ENCODE measurements around the gene GPR153.
A peak's percentile ranks its signal among the peaks of the same experiment; 100 is the strongest.

The GPR153 gene

GRCh38 chr1:6248932-6249738, 11.8 kb downstream of the GPR153 start:
- 8 to 10% methylated on average over 83 to 92 of the region's 96 CpGs for WGBS, 2 experiments (ENCODE audit: insufficient coverage in 2 of 2)
- no peaks in the 10 kb centered on the region for H3K9me3 ChIP-seq (ENCODE audit: control insufficient read depth, low read length)
- no peaks in the 10 kb centered on the region for H3K4me1 ChIP-seq (ENCODE audit: control insufficient read depth, insufficient read depth, low read length, poor library complexity, severe bottlenecking)
- peak overlapping the region; percentile 11 for H3K4me3 ChIP-seq (ENCODE audit: extremely low read depth, insufficient read depth, low read length, poor library complexity, severe bottlenecking)
- no peak overlapping the region for H3K27ac ChIP-seq (ENCODE audit: low read depth, low read length, severe bottlenecking)
- no peaks in the 10 kb centered on the region for H3K36me3 ChIP-seq (ENCODE audit: control insufficient read depth, insufficient read depth, low read length)

GRCh38 chr1:6248161-6248776, 12.6 kb downstream of the GPR153 start:
- no peaks in the 10 kb centered on the region for H3K9me3 ChIP-seq (ENCODE audit: control insufficient read depth, low read length)

GRCh38 chr1:6247651-6248050, 13.2 kb downstream of the GPR153 start:
- no peaks in the 10 kb centered on the region for H3K4me1 ChIP-seq (ENCODE audit: control insufficient read depth, insufficient read depth, low read length, poor library complexity, severe bottlenecking)
- H3K27ac ChIP-seq (ENCODE audit: low read depth, low read length, severe bottlenecking): no peak overlapping the region
- 83 to 86% methylated on average over 5 of the region's 5 CpGs for WGBS, 2 experiments (ENCODE audit: insufficient coverage in 2 of 2)
- no peak overlapping the region for H3K4me3 ChIP-seq (ENCODE audit: extremely low read depth, insufficient read depth, low read length, poor library complexity, severe bottlenecking)
- H3K36me3 ChIP-seq (ENCODE audit: control insufficient read depth, insufficient read depth, low read length): no peaks in the 10 kb centered on the region
- no peaks in the 10 kb centered on the region for H3K9me3 ChIP-seq (ENCODE audit: control insufficient read depth, low read length)

More at GRCh38 chr1:6248161-6248776, 12.6 kb downstream of the GPR153 start:
- WGBS, 2 experiments (ENCODE audit: insufficient coverage in 2 of 2): 89 to 92% methylated on average over 10 to 13 of the region's 14 CpGs
- no peak overlapping the region for H3K27ac ChIP-seq (ENCODE audit: low read depth, low read length, severe bottlenecking)
- no peak overlapping the region for H3K4me3 ChIP-seq (ENCODE audit: extremely low read depth, insufficient read depth, low read length, poor library complexity, severe bottlenecking)
- no peaks in the 10 kb centered on the region for H3K36me3 ChIP-seq (ENCODE audit: control insufficient read depth, insufficient read depth, low read length)
- H3K4me1 ChIP-seq (ENCODE audit: control insufficient read depth, insufficient read depth, low read length, poor library complexity, severe bottlenecking): no peaks in the 10 kb centered on the region

- Histone ChIP-seq H3K36me3 (ENCODE audit: control insufficient read depth, insufficient read depth, low read length) (no peaks in the 10 kb centered on the region), H3K4me3 (ENCODE audit: extremely low read depth, insufficient read depth, low read length, poor library complexity, severe bottlenecking) (no peak overlapping the region), H3K4me1 (ENCODE audit: control insufficient read depth, insufficient read depth, low read length, poor library complexity, severe bottlenecking) (no peaks in the 10 kb centered on the region), H3K9me3 (ENCODE audit: control insufficient read depth, low read length) (no peaks in the 10 kb centered on the region), H3K27ac (ENCODE audit: low read depth, low read length, severe bottlenecking) (no peak overlapping the region)
- 10 to 16% methylated on average over 18 to 24 of the region's 30 CpGs for WGBS, 2 experiments (ENCODE audit: insufficient coverage in 2 of 2)
Measured at GRCh38 chr1:6246497-6247467, 14.1 kb downstream of the GPR153 start.

GRCh38 chr1:6245869-6246496, 14.9 kb downstream of the GPR153 start:
- H3K4me3 ChIP-seq (ENCODE audit: extremely low read depth, insufficient read depth, low read length, poor library complexity, severe bottlenecking): peak overlapping the region; percentile 23
- H3K9me3 ChIP-seq (ENCODE audit: control insufficient read depth, low read length): no peaks in the 10 kb centered on the region

GRCh38 chr1:6245086-6245868, 15.6 kb downstream of the GPR153 start:
- Histone ChIP-seq H3K36me3 (ENCODE audit: control insufficient read depth, insufficient read depth, low read length) (no peaks in the 10 kb centered on the region), H3K4me3 (ENCODE audit: extremely low read depth, insufficient read depth, low read length, poor library complexity, severe bottlenecking) (peak overlapping the region; percentile 23), H3K27ac (ENCODE audit: low read depth, low read length, severe bottlenecking) (no peak overlapping the region), H3K4me1 (ENCODE audit: control insufficient read depth, insufficient read depth, low read length, poor library complexity, severe bottlenecking) (no peaks in the 10 kb centered on the region), H3K9me3 (ENCODE audit: control insufficient read depth, low read length) (no peaks in the 10 kb centered on the region)
- WGBS, 2 experiments (ENCODE audit: insufficient coverage in 2 of 2): 0% methylated on average over 43 to 62 of the region's 79 CpGs

More at GRCh38 chr1:6245869-6246496, 14.9 kb downstream of the GPR153 start:
- no peak overlapping the region for H3K27ac ChIP-seq (ENCODE audit: low read depth, low read length, severe bottlenecking)
- WGBS, 2 experiments (ENCODE audit: insufficient coverage in 2 of 2): 2 to 4% methylated on average over 36 to 46 of the region's 49 CpGs
- H3K4me1 ChIP-seq (ENCODE audit: control insufficient read depth, insufficient read depth, low read length, poor library complexity, severe bottlenecking): no peaks in the 10 kb centered on the region
- no peaks in the 10 kb centered on the region for H3K36me3 ChIP-seq (ENCODE audit: control insufficient read depth, insufficient read depth, low read length)

GRCh38 chr1:6244401-6245049, 16.4 kb downstream of the GPR153 start:
- H3K27ac ChIP-seq (ENCODE audit: low read depth, low read length, severe bottlenecking): no peak overlapping the region
- WGBS, 2 experiments (ENCODE audit: insufficient coverage in 2 of 2): 0% methylated on average over 3 to 12 of the region's 24 CpGs
- no peaks in the 10 kb centered on the region for H3K4me1 ChIP-seq (ENCODE audit: control insufficient read depth, insufficient read depth, low read length, poor library complexity, severe bottlenecking)
- H3K36me3 ChIP-seq (ENCODE audit: control insufficient read depth, insufficient read depth, low read length): no peaks in the 10 kb centered on the region
- H3K9me3 ChIP-seq (ENCODE audit: control insufficient read depth, low read length): no peaks in the 10 kb centered on the region
- H3K4me3 ChIP-seq (ENCODE audit: extremely low read depth, insufficient read depth, low read length, poor library complexity, severe bottlenecking): no peak overlapping the region

GRCh38 chr1:6243993-6244392, 16.9 kb downstream of the GPR153 start, which contains the start of gene HES3:
Gene HES3, plus strand, starts transcription at chr1:6244179. Its CDS starts 187 bp downstream, at chr1:6244366.
- H3K27ac ChIP-seq (ENCODE audit: low read depth, low read length, severe bottlenecking): no peak within 1 kb of the TSS
- H3K4me1 ChIP-seq (ENCODE audit: control insufficient read depth, insufficient read depth, low read length, poor library complexity, severe bottlenecking): no peaks in the 10 kb centered on the region
- no peak within 1 kb of the TSS for H3K4me3 ChIP-seq (ENCODE audit: extremely low read depth, insufficient read depth, low read length, poor library complexity, severe bottlenecking)
- WGBS, 2 experiments (ENCODE audit: insufficient coverage in 2 of 2): 2 to 4% methylated on average over 10 to 12 of the region's 16 CpGs
- no peaks in the 10 kb centered on the region for H3K9me3 ChIP-seq (ENCODE audit: control insufficient read depth, low read length)
- no peaks in the 10 kb centered on the region for H3K36me3 ChIP-seq (ENCODE audit: control insufficient read depth, insufficient read depth, low read length)

GRCh38 chr1:6243053-6243834, 17.7 kb downstream of the GPR153 start:
- 43 to 47% methylated on average over 19 to 20 of the region's 20 CpGs for WGBS, 2 experiments (ENCODE audit: insufficient coverage in 2 of 2)
- Histone ChIP-seq H3K27ac (ENCODE audit: low read depth, low read length, severe bottlenecking) (no peak overlapping the region), H3K4me1 (ENCODE audit: control insufficient read depth, insufficient read depth, low read length, poor library complexity, severe bottlenecking) (no peaks in the 10 kb centered on the region), H3K9me3 (ENCODE audit: control insufficient read depth, low read length) (no peaks in the 10 kb centered on the region), H3K36me3 (ENCODE audit: control insufficient read depth, insufficient read depth, low read length) (no peaks in the 10 kb centered on the region), H3K4me3 (ENCODE audit: extremely low read depth, insufficient read depth, low read length, poor library complexity, severe bottlenecking) (no peak overlapping the region)

All from mesodermal cell (in vitro differentiated cells).